ENCODE results near the gene SDK2.

SDK2 gene

DNA sequence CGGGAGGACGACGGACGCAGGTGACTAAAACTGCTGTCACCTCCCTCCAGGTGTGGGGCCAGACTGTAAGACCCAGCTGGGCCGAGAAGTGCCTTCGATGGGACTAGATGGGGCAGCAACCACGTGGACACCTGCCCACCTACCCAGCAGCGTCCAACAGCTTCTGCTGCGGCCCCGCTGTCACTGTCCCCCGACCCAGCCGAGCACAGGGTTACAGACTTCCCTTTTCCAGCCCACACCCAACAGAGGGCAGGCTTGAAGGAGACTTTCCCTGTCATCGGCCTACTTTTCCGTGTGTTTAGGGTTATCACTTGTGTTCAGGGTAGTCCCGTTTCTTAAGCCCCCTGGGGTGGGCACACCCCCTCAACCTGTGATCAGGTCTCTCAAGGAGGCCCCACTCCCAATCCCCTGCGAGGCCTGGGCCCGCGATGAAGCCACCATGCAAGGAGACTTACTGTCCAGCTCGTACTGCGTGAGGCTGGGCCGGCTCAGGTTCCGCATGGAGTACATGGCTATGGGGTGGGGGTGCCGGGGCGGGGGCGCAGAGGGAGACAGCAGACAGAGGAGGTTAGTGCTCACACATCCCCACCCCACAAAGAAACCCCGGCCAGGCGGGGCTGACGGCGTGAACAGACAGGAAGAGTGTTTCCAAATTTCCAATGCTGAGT is 263.7 kb downstream of the SDK2 start:
- DNase-seq = no peak

DNA sequence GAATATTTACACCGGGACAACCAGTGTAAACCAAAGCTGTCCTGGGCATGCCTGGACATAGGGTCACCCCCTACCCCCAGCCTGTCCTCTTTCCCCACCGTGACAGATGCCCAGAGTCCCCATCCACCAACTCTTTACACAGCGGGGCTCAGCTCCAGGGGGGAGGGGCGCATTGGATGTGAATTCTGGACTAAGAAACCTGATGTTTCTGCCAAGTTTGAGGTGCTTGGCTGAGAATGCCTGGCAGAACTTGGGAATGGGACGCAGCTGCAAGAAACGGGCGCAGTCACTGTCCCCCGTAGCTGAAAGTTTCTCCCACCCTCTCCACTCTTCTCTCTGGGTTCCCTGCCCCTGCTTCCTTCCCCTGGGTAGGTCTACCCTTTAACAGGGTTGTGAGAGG is 264.4 kb downstream of the SDK2 start:
- DNase-seq = no peak

DNA sequence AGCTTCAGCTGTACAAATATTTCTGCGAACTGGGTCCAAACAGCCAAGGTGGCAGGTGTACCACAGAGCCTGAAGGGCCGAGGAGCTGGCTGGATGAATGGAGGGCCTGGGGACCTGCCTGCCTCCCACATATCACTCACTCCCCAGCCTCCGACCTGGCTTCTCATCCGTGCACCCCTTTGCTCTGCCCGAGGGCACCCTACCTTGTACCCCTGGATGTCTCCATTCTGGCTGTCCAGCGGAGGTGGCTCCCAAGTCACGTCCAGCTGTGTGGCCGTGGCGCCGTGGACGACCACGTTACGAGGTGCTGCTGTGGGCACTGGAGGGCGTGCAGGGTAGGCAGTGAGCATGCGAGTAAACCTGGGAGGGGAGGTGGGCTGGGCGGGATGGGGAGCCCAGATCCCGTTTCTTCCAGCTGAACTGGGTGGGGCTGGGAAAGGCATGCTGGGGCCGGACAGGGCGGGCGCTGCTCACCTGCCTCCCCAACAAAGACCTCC is 265.2 kb downstream of the SDK2 start:
- no peak for DNase-seq

- no peak for DNase-seq
Observed at GRCh38 chr17:73376636-73377035, 267.6 kb downstream of the SDK2 start.

GRCh38 chr17:73376152-73376551 is 268.1 kb downstream of the SDK2 start:
- no peak for DNase-seq

DNA sequence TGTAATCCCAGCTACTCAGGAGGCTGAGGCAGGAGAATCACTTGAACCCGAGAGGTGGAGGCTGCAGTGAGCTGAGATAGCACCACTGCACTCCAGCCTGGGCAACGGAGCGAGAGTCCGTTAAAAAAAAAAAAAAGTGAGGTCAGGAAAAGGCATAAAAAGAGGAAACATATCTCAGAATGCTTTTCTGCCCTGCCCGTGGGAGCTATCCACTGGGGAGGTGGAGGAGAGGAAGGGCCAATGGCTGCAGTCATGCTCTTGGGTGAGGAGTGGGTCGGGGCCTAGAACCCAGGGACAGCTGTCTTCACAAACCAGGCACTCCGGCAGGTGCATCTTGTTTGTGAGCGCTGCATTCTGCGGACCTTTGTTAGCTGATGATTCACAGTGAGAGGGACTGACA is 272.4 kb downstream of the SDK2 start:
- DNase-seq = no peak

DNA sequence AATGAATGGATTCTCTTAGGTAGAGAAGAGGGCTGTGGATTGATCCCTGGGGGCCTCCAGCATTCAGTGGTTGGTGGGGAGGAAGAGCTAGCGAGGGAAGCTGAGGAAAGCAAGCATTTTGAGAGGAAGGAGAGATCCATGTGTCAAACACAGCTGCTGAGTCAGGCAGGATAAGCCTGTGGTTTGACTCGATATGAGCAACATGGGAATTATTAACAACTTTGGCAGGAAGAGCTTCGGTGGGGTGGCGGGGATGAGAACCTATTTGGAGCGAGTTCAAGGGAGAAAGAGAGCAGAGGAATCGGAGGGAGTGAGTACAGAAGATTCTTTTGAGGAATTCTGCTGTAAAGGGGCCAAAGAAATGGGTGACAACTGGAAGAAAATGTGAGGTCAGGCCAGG is 273.0 kb downstream of the SDK2 start:
- no peak for DNase-seq

GRCh38 chr17:73369817-73370490 is 274.3 kb downstream of the SDK2 start:
- peak; percentile 43 to 65 for DNase-seq

GRCh38 chr17:73369111-73369521 is 275.1 kb downstream of the SDK2 start:
- DNase-seq = no peak

DNA sequence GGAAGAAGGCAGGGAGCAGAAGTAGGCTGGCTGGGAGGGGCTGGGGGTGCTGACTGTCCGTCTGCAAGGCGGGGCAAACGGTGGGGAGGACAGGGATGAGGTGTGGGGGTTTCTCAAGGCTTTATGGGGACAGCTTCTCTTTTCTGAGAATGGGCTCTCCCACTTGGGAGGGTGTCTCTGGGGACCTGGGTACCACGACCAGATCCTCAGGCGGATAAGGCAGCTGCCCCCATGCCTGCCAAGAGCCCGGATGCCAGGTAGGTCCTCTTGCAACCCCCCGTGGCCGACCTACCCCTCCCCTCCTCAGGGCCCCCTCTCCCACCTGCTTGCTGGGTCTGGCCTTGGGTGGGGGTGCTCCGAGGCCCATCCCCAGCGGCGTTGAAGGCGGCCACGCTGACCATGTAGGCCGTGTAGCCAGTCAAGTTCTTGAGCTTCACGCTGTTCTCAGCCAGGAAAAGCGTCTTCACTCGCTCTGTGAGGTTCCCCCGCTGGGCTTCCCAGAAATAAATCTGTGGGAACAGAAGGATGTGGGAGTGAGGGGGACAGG is 276.1 kb downstream of the SDK2 start:
- no peak for DNase-seq

- DNase-seq = no peak
Observed at GRCh38 chr17:73365906-73366623, 278.2 kb downstream of the SDK2 start.

- no peak for DNase-seq
Observed at GRCh38 chr17:73365301-73365874, 278.9 kb downstream of the SDK2 start.

GRCh38 chr17:73364155-73364522 is 280.1 kb downstream of the SDK2 start:
- DNase-seq = no peak

DNA sequence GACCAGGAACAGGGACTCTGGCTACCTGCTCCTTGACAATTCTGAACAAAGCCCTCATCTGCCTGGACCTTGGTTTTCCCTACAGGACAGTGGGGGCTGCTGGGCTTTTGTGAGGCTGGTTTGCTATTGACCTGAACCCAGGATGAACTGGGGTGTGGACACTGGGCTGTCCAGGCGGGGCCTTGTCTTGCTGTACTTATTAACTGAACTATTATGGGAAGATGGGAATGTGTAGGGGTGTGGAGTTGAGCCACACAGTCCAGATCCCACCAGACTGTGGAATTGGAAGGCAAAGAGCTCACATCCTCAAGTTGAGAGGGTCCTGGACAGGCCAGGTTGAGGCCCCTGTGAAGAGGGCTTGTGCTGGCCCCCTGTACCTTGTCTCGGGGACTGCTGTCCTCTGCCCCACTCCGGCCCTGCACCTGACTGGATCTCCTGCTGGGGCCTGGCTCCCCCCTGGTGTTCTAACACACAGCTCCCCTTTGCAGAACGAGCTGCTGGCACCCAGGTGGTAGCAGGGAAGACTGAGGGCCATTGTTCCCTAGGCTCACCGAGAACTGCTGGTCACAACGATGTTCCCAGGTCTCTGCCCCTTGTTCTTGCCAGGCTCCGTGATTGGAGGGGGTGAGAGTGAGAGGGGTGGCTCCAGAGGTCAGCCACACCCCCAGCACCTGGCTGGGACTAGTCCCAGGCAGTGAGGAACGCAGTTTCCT is 280.6 kb downstream of the SDK2 start:
- DNase-seq = no peak

- no peak for DNase-seq
Observed at GRCh38 chr17:73362697-73363096, 281.5 kb downstream of the SDK2 start.

DNA sequence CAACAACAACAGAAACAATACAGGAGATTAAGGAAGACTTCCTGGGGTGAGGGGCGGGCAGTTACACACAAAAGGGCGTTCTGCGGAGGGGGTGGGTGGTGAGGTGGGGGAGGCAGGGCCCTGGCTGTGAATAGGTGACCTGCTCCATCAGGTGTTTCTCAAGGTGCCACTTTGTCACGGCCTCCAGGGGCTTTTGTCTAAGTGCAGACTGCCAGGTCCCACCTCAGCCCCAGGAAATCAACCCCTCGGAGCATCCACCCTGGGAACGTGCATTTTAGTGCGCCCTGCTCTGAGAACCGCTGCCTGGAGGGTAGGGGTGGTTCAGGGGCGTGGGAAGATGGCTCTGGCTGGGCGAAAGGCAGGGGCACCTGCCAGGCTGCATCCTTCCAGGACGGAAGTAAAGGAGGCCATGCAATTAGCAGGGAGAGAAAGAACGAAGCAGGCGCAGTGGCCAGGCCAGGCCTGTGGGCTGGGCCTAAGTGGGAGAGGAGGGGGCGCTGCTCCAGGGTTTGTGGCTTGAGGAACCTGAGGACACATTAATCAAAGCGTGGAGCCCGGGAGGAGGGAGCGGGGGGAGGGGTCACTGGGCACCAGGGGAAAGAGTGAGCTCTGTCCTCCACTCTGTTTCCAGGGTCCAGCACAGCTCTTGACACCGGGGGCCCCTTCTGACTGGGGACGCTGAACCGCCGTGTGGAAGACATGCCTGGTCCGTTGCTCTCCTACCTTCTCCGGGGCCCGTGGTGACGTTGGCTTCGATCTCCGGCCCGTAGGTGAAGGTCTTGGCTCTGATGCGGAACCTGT is 283.1 kb downstream of the SDK2 start:
- DNase-seq = no peak

- DNase-seq = no peak
Observed at GRCh38 chr17:73359987-73360410, 284.2 kb downstream of the SDK2 start.

GRCh38 chr17:73359352-73359751 is 284.9 kb downstream of the SDK2 start:
- no peak for DNase-seq

- DNase-seq = no peak
Observed at GRCh38 chr17:73358668-73359067, 285.6 kb downstream of the SDK2 start.

- no peak for DNase-seq
Observed at GRCh38 chr17:73357981-73358380, 286.3 kb downstream of the SDK2 start.

DNA sequence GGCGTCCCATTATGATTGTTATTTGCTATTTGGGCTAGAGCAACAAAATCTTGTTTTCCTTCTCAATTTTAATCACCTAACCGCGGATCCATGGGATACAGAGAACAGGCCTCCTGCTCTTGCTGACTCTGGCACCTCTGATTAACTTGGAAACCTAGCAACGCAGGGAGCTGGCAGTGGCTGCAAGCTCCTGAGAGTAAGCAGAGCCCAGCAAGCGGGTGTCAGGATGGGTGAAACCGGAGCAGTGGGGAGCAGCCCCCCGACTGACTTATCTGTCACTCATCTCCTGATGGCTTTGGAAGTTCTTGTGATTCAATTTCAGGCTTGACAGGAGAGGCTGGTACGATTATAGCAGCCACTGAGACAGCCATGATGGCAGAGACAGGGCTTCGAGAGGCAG is 286.9 kb downstream of the SDK2 start:
- peak in 1 of 2 donors; percentile 18 for DNase-seq

Measured in hippocampal formation (tissue), 2 donors.